K562 (cell line): ENCODE results near the gene HTR2B.

ENCODE experiments used
- CBFB ChIP-seq: sonication (generic); formaldehyde crosslinking; IDR thresholded peaks from 2 replicates; pipeline ENCODE4 v1.4.0; 2020; ENCODE audit warnings: mild to moderate bottlenecking, missing genetic modification reagents
- CREB5 ChIP-seq: fragments of 250-450 bp; sonication (Bioruptor Pico); IDR thresholded peaks from 2 replicates; pipeline ENCODE4 v1.5.0; 2020; ENCODE audit warnings: mild to moderate bottlenecking
- FOXM1 ChIP-seq, 2 experiments: fragments of 450-650 bp in 1 of 2; sonication (generic) in 1 of 2; formaldehyde crosslinking in 1 of 2; IDR thresholded peaks; 2 replicates each; pipeline versions ENCODE4 v1.6.1 to v1.9.0; 2017 to 2022; ENCODE audit warnings: low read depth in 2 of 2, mild to moderate bottlenecking in 2 of 2, missing genetic modification reagents in 1 of 2, moderate library complexity in 1 of 2
- MEF2D ChIP-seq: conservative IDR thresholded peaks from 2 replicates; pipeline ENCODE4 v1.6.1; 2016; ENCODE audit warnings: low read depth, missing genetic modification characterization, missing compliant biosample characterization
- NFE2 ChIP-seq: IDR thresholded peaks from 2 replicates; pipeline ENCODE4 v1.6.1; 2014; ENCODE audit warnings: antibody characterized with exemption, low read depth
- NONO ChIP-seq, 2 experiments: fragments of 200-400 bp in 1 of 2; fragments of 450-650 bp in 1 of 2; formaldehyde crosslinking in 1 of 2; IDR thresholded peaks; 2 replicates each; pipeline ENCODE4 v1.6.1; 2017; ENCODE audit warnings: low read depth in 2 of 2, mild to moderate bottlenecking in 2 of 2, moderate library complexity in 2 of 2, low read length in 1 of 2
- TCF3 ChIP-seq: sonication (generic); formaldehyde crosslinking; IDR thresholded peaks from 2 replicates; pipeline ENCODE4 v1.4.0; 2020; ENCODE audit warnings: mild to moderate bottlenecking, missing genetic modification reagents
- ZNF239 ChIP-seq: fragments of 250-450 bp; sonication (Bioruptor Pico); IDR thresholded peaks from 2 replicates; pipeline ENCODE4 v1.4.0; 2020; ENCODE audit warnings: mild to moderate bottlenecking
- TF ChIP-seq, protein P1 (sequence below): fragments of 250-450 bp; sonication (Bioruptor Pico); IDR thresholded peaks from 2 replicates; pipeline ENCODE4 v1.8.0; 2022; ENCODE audit warnings: inconsistent platforms, mild to moderate bottlenecking, moderate library complexity, borderline replicate concordance
- TF ChIP-seq, protein P2 (sequence below), 3 experiments: IDR thresholded peaks in 2 of 3; conservative IDR thresholded peaks in 1 of 3; 2 replicates each; pipeline ENCODE4 v1.5.1; 2011 to 2012; ENCODE audit warnings: low read length in 3 of 3, mild to moderate bottlenecking in 3 of 3, control low read depth in 2 of 3, improper control_type of control experiment in 1 of 3, inconsistent platforms in 1 of 3, low read depth in 1 of 3, mixed read lengths in 1 of 3, moderate library complexity in 1 of 3; ENCODE audit not compliant: insufficient read depth in 2 of 3

DNA sequence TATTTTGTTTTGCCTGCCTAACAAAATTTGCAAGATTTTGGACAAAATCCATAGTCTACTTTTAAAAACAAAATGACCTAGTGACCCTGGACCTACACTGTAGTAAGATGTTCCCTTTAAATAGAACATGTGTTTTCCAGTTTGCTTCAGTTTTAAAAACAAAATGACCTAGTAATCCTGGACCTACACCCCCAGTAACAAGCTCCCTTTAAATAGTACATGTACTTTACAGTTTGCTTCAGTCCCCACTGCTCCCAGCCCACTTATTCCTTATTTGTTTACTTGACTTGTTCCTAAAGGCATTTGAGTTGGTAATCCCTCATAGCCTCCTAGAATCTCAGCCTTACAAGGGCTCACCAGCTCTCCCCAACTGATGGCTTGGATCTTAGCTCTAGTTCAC, 34.5 kb upstream of the HTR2B start:
- TF ChIP-seq NONO (IDR thresholded peaks at IDR 0.05; ENCODE audit: low read depth in 2 of 2, low read length in 1 of 2) (no peak), CBFB (CRISPR knock-in tag) (no peak), FOXM1 (IDR thresholded peaks at IDR 0.05; ENCODE audit: low read depth) (no peak), FOXM1 (CRISPR knock-in tag; IDR thresholded peaks at IDR 0.05; ENCODE audit: low read depth) (no peak), TCF3 (CRISPR knock-in tag) (no peak), NFE2 (no peak), MEF2D (tag) (no peak), ZNF239 (CRISPR knock-in tag) (no peak), CREB5 (CRISPR knock-in tag) (no peak)
- TF ChIP-seq, protein P1, sequence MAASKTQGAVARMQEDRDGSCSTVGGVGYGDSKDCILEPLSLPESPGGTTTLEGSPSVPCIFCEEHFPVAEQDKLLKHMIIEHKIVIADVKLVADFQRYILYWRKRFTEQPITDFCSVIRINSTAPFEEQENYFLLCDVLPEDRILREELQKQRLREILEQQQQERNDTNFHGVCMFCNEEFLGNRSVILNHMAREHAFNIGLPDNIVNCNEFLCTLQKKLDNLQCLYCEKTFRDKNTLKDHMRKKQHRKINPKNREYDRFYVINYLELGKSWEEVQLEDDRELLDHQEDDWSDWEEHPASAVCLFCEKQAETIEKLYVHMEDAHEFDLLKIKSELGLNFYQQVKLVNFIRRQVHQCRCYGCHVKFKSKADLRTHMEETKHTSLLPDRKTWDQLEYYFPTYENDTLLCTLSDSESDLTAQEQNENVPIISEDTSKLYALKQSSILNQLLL (CRISPR knock-in tag), result no peak
- TF ChIP-seq, protein P2, sequence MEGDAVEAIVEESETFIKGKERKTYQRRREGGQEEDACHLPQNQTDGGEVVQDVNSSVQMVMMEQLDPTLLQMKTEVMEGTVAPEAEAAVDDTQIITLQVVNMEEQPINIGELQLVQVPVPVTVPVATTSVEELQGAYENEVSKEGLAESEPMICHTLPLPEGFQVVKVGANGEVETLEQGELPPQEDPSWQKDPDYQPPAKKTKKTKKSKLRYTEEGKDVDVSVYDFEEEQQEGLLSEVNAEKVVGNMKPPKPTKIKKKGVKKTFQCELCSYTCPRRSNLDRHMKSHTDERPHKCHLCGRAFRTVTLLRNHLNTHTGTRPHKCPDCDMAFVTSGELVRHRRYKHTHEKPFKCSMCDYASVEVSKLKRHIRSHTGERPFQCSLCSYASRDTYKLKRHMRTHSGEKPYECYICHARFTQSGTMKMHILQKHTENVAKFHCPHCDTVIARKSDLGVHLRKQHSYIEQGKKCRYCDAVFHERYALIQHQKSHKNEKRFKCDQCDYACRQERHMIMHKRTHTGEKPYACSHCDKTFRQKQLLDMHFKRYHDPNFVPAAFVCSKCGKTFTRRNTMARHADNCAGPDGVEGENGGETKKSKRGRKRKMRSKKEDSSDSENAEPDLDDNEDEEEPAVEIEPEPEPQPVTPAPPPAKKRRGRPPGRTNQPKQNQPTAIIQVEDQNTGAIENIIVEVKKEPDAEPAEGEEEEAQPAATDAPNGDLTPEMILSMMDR (IDR thresholded peaks at IDR 0.05 in 2 of 3, conservative IDR thresholded peaks at IDR 0.05 in 1 of 3; ENCODE audit: insufficient read depth in 2 of 3, low read depth in 1 of 3, low read length in 3 of 3), result no peak
